ENCODE measurements around the gene GRHL3.

Gene GRHL3

GRCh38 chr1:24294716-24295371 lies 24.3 kb upstream of the GRHL3 start:
- H3K4me3 ChIP-seq (ENCODE audit: low read depth, low read length, poor library complexity, severe bottlenecking), result no peak overlapping the region
- no peaks in the 10 kb centered on the region for H3K36me3 ChIP-seq (ENCODE audit: insufficient read depth, low read length)
- no peaks in the 10 kb centered on the region for H4K20me1 ChIP-seq (ENCODE audit: insufficient read depth, low read length)
- no peaks in the 10 kb centered on the region; the same call in 1 of the 2 replicates for H3K27me3 ChIP-seq (ENCODE audit: insufficient read depth, low read length)
- no peaks in the 10 kb centered on the region for H3K4me1 ChIP-seq (ENCODE audit: insufficient read depth, low read length, severe bottlenecking)
- H3K9ac ChIP-seq (ENCODE audit: low read length), result no peak overlapping the region
- H2AFZ ChIP-seq (ENCODE audit: low read length), result no peak overlapping the region
- H3K79me2 ChIP-seq (ENCODE audit: insufficient read depth, low read length), result no peaks in the 10 kb centered on the region
- TF ChIP-seq EZH2 (IDR thresholded peaks at IDR 0.05; ENCODE audit: borderline replicate concordance, low read length), result no peak
- TF ChIP-seq CTCF (IDR thresholded peaks at IDR 0.05; ENCODE audit: low read length), result no peak
- no peaks in the 10 kb centered on the region for H3K9me3 ChIP-seq (ENCODE audit: low read length)
- H3K27ac ChIP-seq (ENCODE audit: low read depth, low read length, poor library complexity, severe bottlenecking), result no peak overlapping the region
- no peaks in the 10 kb centered on the region for H3K9me2 ChIP-seq (ENCODE audit: low read depth, low read length)
- H3K4me2 ChIP-seq (ENCODE audit: low read length), result no peak overlapping the region
- no peaks in the 10 kb centered on the region for H3F3A ChIP-seq (ENCODE audit: insufficient read depth, low read length)

GRCh38 chr1:24295535-24295934 lies 23.6 kb upstream of the GRHL3 start:
- Histone ChIP-seq H3F3A (ENCODE audit: insufficient read depth, low read length) (no peaks in the 10 kb centered on the region), H3K9me3 (ENCODE audit: low read length) (no peaks in the 10 kb centered on the region), H3K4me3 (ENCODE audit: low read depth, low read length, poor library complexity, severe bottlenecking) (no peak overlapping the region), H2AFZ (ENCODE audit: low read length) (no peak overlapping the region), H4K20me1 (ENCODE audit: insufficient read depth, low read length) (no peaks in the 10 kb centered on the region), H3K27ac (ENCODE audit: low read depth, low read length, poor library complexity, severe bottlenecking) (no peak overlapping the region), H3K4me1 (ENCODE audit: insufficient read depth, low read length, severe bottlenecking) (no peaks in the 10 kb centered on the region), H3K79me2 (ENCODE audit: insufficient read depth, low read length) (no peaks in the 10 kb centered on the region), H3K4me2 (ENCODE audit: low read length) (no peak overlapping the region), H3K9me2 (ENCODE audit: low read depth, low read length) (no peaks in the 10 kb centered on the region), H3K36me3 (ENCODE audit: insufficient read depth, low read length) (no peaks in the 10 kb centered on the region), H3K9ac (ENCODE audit: low read length) (no peak overlapping the region), H3K27me3 (ENCODE audit: insufficient read depth, low read length) (no peaks in the 10 kb centered on the region)
- no peak for TF ChIP-seq EZH2 (IDR thresholded peaks at IDR 0.05; ENCODE audit: borderline replicate concordance, low read length)
- TF ChIP-seq CTCF (IDR thresholded peaks at IDR 0.05; ENCODE audit: low read length), result no peak

- H3K9me3 ChIP-seq (ENCODE audit: low read length), result no peaks in the 10 kb centered on the region
- H3K27me3 ChIP-seq (ENCODE audit: insufficient read depth, low read length), result no peaks in the 10 kb centered on the region
- no peak overlapping the region for H3K4me2 ChIP-seq (ENCODE audit: low read length)
- no peak overlapping the region for H2AFZ ChIP-seq (ENCODE audit: low read length)
- no peak overlapping the region for H3K4me3 ChIP-seq (ENCODE audit: low read depth, low read length, poor library complexity, severe bottlenecking)
- no peak overlapping the region for H3K9ac ChIP-seq (ENCODE audit: low read length)
- no peak overlapping the region for H3K27ac ChIP-seq (ENCODE audit: low read depth, low read length, poor library complexity, severe bottlenecking)
- no peaks in the 10 kb centered on the region for H3K79me2 ChIP-seq (ENCODE audit: insufficient read depth, low read length)
- H4K20me1 ChIP-seq (ENCODE audit: insufficient read depth, low read length), result no peaks in the 10 kb centered on the region
- TF ChIP-seq CTCF (IDR thresholded peaks at IDR 0.05; ENCODE audit: low read length) (no peak), EZH2 (IDR thresholded peaks at IDR 0.05; ENCODE audit: borderline replicate concordance, low read length) (no peak)
- H3K36me3 ChIP-seq (ENCODE audit: insufficient read depth, low read length), result no peaks in the 10 kb centered on the region
- no peaks in the 10 kb centered on the region for H3K4me1 ChIP-seq (ENCODE audit: insufficient read depth, low read length, severe bottlenecking)
- H3F3A ChIP-seq (ENCODE audit: insufficient read depth, low read length), result no peaks in the 10 kb centered on the region
- no peaks in the 10 kb centered on the region for H3K9me2 ChIP-seq (ENCODE audit: low read depth, low read length)
These were observed 21.8 kb upstream of the GRHL3 start for GRCh38 chr1:24297187-24297851.

Data from OCI-LY1 (cell line).